K562 (cell line): ENCODE data around the gene KAT2B. TPM values are rescaled to one million over a fixed set of nuclear protein-coding genes. Genes with fewer than 3 reads are reported as not detected.

Source experiments
- BRD4 ChIP-seq: fragments of 200-600 bp; sonication (generic); IDR thresholded peaks from 2 replicates; pipeline ENCODE4 v1.6.1; 2017; ENCODE audit warnings: inconsistent platforms
- BRD9 ChIP-seq: fragments of 450-650 bp; IDR thresholded peaks from 2 replicates; pipeline ENCODE4 v1.6.1; 2018; ENCODE audit warnings: low read depth; ENCODE audit not compliant: partially characterized antibody
- CBFA2T2 ChIP-seq: fragments of 450-650 bp; conservative IDR thresholded peaks from 2 replicates; pipeline ENCODE4 v1.6.1; 2017; ENCODE audit warnings: mild to moderate bottlenecking
- E2F4 ChIP-seq: sonication (generic); formaldehyde crosslinking; IDR thresholded peaks from 2 replicates; pipeline ENCODE4 v1.8.0; 2022; ENCODE audit warnings: mild to moderate bottlenecking, low read depth, missing genetic modification reagents
- GTF3C2 ChIP-seq: IDR thresholded peaks from 3 replicates; pipeline ENCODE4 v1.6.1; 2011; ENCODE audit warnings: borderline replicate concordance, mild to moderate bottlenecking, moderate library complexity; ENCODE audit not compliant: insufficient read length; ENCODE audit errors: extremely low read depth
- NELFE ChIP-seq: IDR thresholded peaks from 2 replicates; pipeline ENCODE4 v1.6.1; 2011; ENCODE audit warnings: mild to moderate bottlenecking; ENCODE audit not compliant: insufficient read depth, insufficient read length
- POLR3A ChIP-seq: IDR thresholded peaks from 2 replicates; pipeline ENCODE4 v1.6.1; 2011; ENCODE audit warnings: borderline replicate concordance, mild to moderate bottlenecking, moderate library complexity; ENCODE audit not compliant: insufficient read length, insufficient read depth; ENCODE audit errors: extremely low read depth
- TCF3 ChIP-seq: sonication (generic); formaldehyde crosslinking; IDR thresholded peaks from 2 replicates; pipeline ENCODE4 v1.4.0; 2020; ENCODE audit warnings: mild to moderate bottlenecking, missing genetic modification reagents
- ZBTB49 ChIP-seq: sonication (generic); formaldehyde crosslinking; IDR thresholded peaks from 2 replicates; pipeline ENCODE4 v1.8.0; 2022; ENCODE audit warnings: missing genetic modification reagents, mild to moderate bottlenecking, borderline replicate concordance
- ZBTB5 ChIP-seq: fragments of 450-650 bp; IDR thresholded peaks from 2 replicates; pipeline ENCODE4 v1.6.1; 2017; ENCODE audit warnings: antibody characterized with exemption
- ZNF140 ChIP-seq: fragments of 250-450 bp; sonication (Bioruptor Pico); IDR thresholded peaks from 2 replicates; pipeline ENCODE4 v1.8.0; 2021; ENCODE audit warnings: moderate library complexity, mild to moderate bottlenecking, inconsistent platforms
- ZNF408 ChIP-seq: fragments of 250-450 bp; sonication (Bioruptor Pico); IDR thresholded peaks from 2 replicates; pipeline ENCODE4 v1.4.0; 2020; ENCODE audit warnings: low read depth, mild to moderate bottlenecking, moderate library complexity
- ZNF431 ChIP-seq: sonication (generic); formaldehyde crosslinking; IDR thresholded peaks from 2 replicates; pipeline ENCODE4 v1.8.0; 2022; ENCODE audit warnings: mild to moderate bottlenecking, missing genetic modification reagents
- ZNF436 ChIP-seq: fragments of 250-450, 450-650 bp; sonication (Bioruptor Pico); formaldehyde crosslinking; IDR thresholded peaks from 2 replicates; pipeline ENCODE4 v1.7.0; 2020; ENCODE audit warnings: mild to moderate bottlenecking
- polyA plus RNA-seq, 8 experiments: library from polyadenylated mRNA; depleted of rRNA in 4 of 8; stranded (reverse) in 5 of 8; unstranded in 3 of 8; fragments of >200 nt; fragmentation: Nextera tagmentation in 2 of 8; fragmentation: Illumina TruSeq in 1 of 8; extraction: Ambion mirVana in 2 of 8; extraction: Trizol in 1 of 8; gene quantifications; 2 replicates each; pipeline versions ENCODE4 v1.2.1 to v1.2.3, GENCODE V29; 2011 to 2014; ENCODE audit warnings: inconsistent platforms in 1 of 8, missing spikeins in 1 of 8
- total RNA-seq, 7 experiments: library from RNA; depleted of rRNA in 6 of 7; stranded (reverse); fragments of >200 nt in 6 of 7; fragmentation: Illumina TruSeq in 2 of 7; extraction: Trizol in 2 of 7; gene quantifications; 2 replicates each; pipeline versions ENCODE4 v1.2.1 to v1.2.3, GENCODE V29; 2011 to 2021; ENCODE audit warnings: low replicate concordance in 1 of 7

Gene KAT2B
- total and polyA plus RNA-seq, 9 of the 15 experiments (the other 6 are each of a cell fraction or from before 2014, with no cell fraction given): 3.3 to 14.9 (median 12.2) TPM

GRCh38 chr3:20185679-20186599 lies 145.7 kb downstream of the KAT2B start, which contains the start of gene SGO1 (continued):
- no peak for TF ChIP-seq GTF3C2
- TF ChIP-seq ZNF140 (CRISPR knock-in tag): no peak
- TF ChIP-seq E2F4 (CRISPR knock-in tag): peak; percentile 100
- TF ChIP-seq NELFE: no peak
- no peak for TF ChIP-seq ZBTB5
- TF ChIP-seq ZNF436 (CRISPR knock-in tag): no peak
- no peak for TF ChIP-seq POLR3A
- TF ChIP-seq ZBTB49 (CRISPR knock-in tag): no peak
- no peak for TF ChIP-seq ZNF431 (CRISPR knock-in tag)
- TF ChIP-seq CBFA2T2: peak; percentile 99
- 0 out of 2 replicates have a peak, but pooled peaks have one; percentile 11 for TF ChIP-seq BRD4
- TF ChIP-seq TCF3 (CRISPR knock-in tag): peak; percentile 44
- TF ChIP-seq ZNF408 (CRISPR knock-in tag): no peak
- TF ChIP-seq BRD9: peak; percentile 75
